ENCODE measurements around the gene LIMA1.

DNA sequence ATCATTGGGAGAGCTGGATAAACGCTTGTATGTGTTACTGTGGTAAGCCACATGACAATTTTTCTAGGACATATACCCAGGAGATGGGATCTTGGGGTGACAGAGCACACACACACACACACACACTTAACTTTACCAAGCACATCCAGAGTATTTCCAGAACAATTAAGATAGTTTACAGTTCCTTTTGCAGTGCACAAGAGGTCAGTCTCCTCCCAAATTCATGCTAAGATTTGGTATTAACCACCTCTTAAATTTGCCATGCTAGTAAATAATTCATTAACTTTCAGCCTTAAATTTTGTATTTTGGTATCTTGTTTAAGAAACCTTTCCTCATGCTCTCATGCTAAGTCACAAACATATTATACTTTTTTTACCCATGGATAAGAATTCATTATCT is 33.9 kb upstream of the LIMA1 start:
- TF ChIP-seq, protein P1, sequence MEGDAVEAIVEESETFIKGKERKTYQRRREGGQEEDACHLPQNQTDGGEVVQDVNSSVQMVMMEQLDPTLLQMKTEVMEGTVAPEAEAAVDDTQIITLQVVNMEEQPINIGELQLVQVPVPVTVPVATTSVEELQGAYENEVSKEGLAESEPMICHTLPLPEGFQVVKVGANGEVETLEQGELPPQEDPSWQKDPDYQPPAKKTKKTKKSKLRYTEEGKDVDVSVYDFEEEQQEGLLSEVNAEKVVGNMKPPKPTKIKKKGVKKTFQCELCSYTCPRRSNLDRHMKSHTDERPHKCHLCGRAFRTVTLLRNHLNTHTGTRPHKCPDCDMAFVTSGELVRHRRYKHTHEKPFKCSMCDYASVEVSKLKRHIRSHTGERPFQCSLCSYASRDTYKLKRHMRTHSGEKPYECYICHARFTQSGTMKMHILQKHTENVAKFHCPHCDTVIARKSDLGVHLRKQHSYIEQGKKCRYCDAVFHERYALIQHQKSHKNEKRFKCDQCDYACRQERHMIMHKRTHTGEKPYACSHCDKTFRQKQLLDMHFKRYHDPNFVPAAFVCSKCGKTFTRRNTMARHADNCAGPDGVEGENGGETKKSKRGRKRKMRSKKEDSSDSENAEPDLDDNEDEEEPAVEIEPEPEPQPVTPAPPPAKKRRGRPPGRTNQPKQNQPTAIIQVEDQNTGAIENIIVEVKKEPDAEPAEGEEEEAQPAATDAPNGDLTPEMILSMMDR (IDR thresholded peaks at IDR 0.05) = no peak
- TF ChIP-seq POLR2A (IDR thresholded peaks at IDR 0.05) = no peak
